HepG2 (cell line): ENCODE data around the gene TBC1D14. TPM values are rescaled to one million over a fixed set of nuclear protein-coding genes. Genes with fewer than 3 reads are reported as not detected.

Source experiments
- CCDC6 ChIP-seq: sonication (generic); formaldehyde crosslinking; IDR thresholded peaks from 2 replicates; pipeline ENCODE4 v1.8.1; 2022; ENCODE audit warnings: mild to moderate bottlenecking, missing genetic modification reagents, moderate library complexity
- ELF3 ChIP-seq: IDR thresholded peaks from 2 replicates; pipeline ENCODE4 v1.6.1; 2016; ENCODE audit warnings: missing genetic modification reagents, missing compliant biosample characterization
- FOXP4 ChIP-seq: sonication (generic); formaldehyde crosslinking; IDR thresholded peaks from 2 replicates; pipeline ENCODE4 v1.4.0; 2020; ENCODE audit warnings: missing genetic modification reagents
- GABPA ChIP-seq, 2 experiments: IDR thresholded peaks; 2 replicates each; pipeline ENCODE4 v1.6.1; 2011 to 2016; ENCODE audit warnings: low read depth in 2 of 2, low read length in 1 of 2, missing biosample characterization in 1 of 2, missing genetic modification characterization in 1 of 2
- HNRNPL ChIP-seq: fragments of 200-400 bp; formaldehyde crosslinking; IDR thresholded peaks from 2 replicates; pipeline ENCODE4 v1.6.1; 2017; ENCODE audit warnings: mild to moderate bottlenecking, low read depth, low read length
- KAT2B ChIP-seq: fragments of 150-350 bp; IDR thresholded peaks from 2 replicates; pipeline ENCODE4 v1.6.1; 2014; ENCODE audit warnings: low read depth, low read length, borderline replicate concordance
- MXD1 ChIP-seq: sonication (generic); formaldehyde crosslinking; IDR thresholded peaks from 2 replicates; pipeline ENCODE4 v1.4.0; 2020; ENCODE audit warnings: mild to moderate bottlenecking, missing genetic modification reagents
- NPAS2 ChIP-seq: sonication (generic); formaldehyde crosslinking; IDR thresholded peaks from 2 replicates; pipeline ENCODE4 v1.8.0; 2022; ENCODE audit warnings: mild to moderate bottlenecking, missing genetic modification reagents, borderline replicate concordance
- SMAD3 ChIP-seq: sonication (generic); formaldehyde crosslinking; IDR thresholded peaks from 2 replicates; pipeline ENCODE4 v1.4.0; 2020; ENCODE audit warnings: missing genetic modification reagents
- STAT5B ChIP-seq: sonication (generic); formaldehyde crosslinking; IDR thresholded peaks from 2 replicates; pipeline ENCODE4 v1.4.0; 2020; ENCODE audit warnings: missing genetic modification reagents
- TFE3 ChIP-seq: IDR thresholded peaks from 2 replicates; pipeline ENCODE4 v1.6.1; 2016
- ZBTB3 ChIP-seq: sonication (generic); formaldehyde crosslinking; IDR thresholded peaks from 2 replicates; pipeline ENCODE4 v1.4.0; 2020; ENCODE audit warnings: low read depth, mild to moderate bottlenecking, moderate library complexity, missing genetic modification reagents, borderline replicate concordance
- ZHX1 ChIP-seq: sonication (generic); formaldehyde crosslinking; IDR thresholded peaks from 2 replicates; pipeline ENCODE4 v1.8.1; 2022; ENCODE audit warnings: low read depth, mild to moderate bottlenecking, missing genetic modification reagents
- ZNF263 ChIP-seq: sonication (generic); formaldehyde crosslinking; IDR thresholded peaks from 2 replicates; pipeline ENCODE4 v1.4.0; 2020; ENCODE audit warnings: missing genetic modification reagents
- ZNF3 ChIP-seq: IDR thresholded peaks from 2 replicates; pipeline ENCODE4 v1.7.0; 2017; ENCODE audit warnings: inconsistent platforms
- ZNF383 ChIP-seq: sonication (generic); formaldehyde crosslinking; IDR thresholded peaks from 2 replicates; pipeline ENCODE4 v1.4.0; 2020; ENCODE audit warnings: missing genetic modification reagents, mild to moderate bottlenecking, borderline replicate concordance
- ZNF615 ChIP-seq: sonication (generic); formaldehyde crosslinking; IDR thresholded peaks from 2 replicates; pipeline ENCODE4 v1.5.0; 2020; ENCODE audit warnings: mild to moderate bottlenecking, missing genetic modification reagents, borderline replicate concordance
- ZNF691 ChIP-seq: sonication (generic); formaldehyde crosslinking; IDR thresholded peaks from 2 replicates; pipeline ENCODE4 v1.4.0; 2020; ENCODE audit warnings: missing genetic modification reagents, low read depth, mild to moderate bottlenecking, borderline replicate concordance
- ZNF772 ChIP-seq: sonication (generic); formaldehyde crosslinking; IDR thresholded peaks from 2 replicates; pipeline ENCODE4 v1.5.0; 2020; ENCODE audit warnings: mild to moderate bottlenecking, missing genetic modification reagents
- ZNF841 ChIP-seq: sonication (generic); formaldehyde crosslinking; IDR thresholded peaks from 2 replicates; pipeline ENCODE4 v1.8.1; 2023; ENCODE audit warnings: missing genetic modification reagents, borderline replicate concordance
- ZSCAN5A ChIP-seq: sonication (generic); formaldehyde crosslinking; IDR thresholded peaks from 2 replicates; pipeline ENCODE4 v1.8.0; 2022; ENCODE audit warnings: mild to moderate bottlenecking, missing genetic modification reagents, borderline replicate concordance
- ZZZ3 ChIP-seq: sonication (generic); formaldehyde crosslinking; IDR thresholded peaks from 2 replicates; pipeline ENCODE4 v1.4.0; 2020; ENCODE audit warnings: missing genetic modification reagents, mild to moderate bottlenecking, borderline replicate concordance
- polyA plus RNA-seq, 8 experiments: library from polyadenylated mRNA; depleted of rRNA in 3 of 8; stranded (reverse) in 7 of 8; unstranded in 1 of 8; fragments of >200 nt; fragmentation: Illumina TruSeq in 4 of 8; extraction: Trizol in 4 of 8; gene quantifications; 2 replicates each; pipeline versions ENCODE4 v1.2.1 to v1.2.3, GENCODE V29; 2011 to 2016; ENCODE audit warnings: low read depth in 4 of 8, missing spikeins in 1 of 8, mixed read lengths in 1 of 8; ENCODE audit not compliant: insufficient read depth in 1 of 8
- total RNA-seq, 5 experiments: library from RNA; depleted of rRNA; stranded (reverse); fragments of >200 nt; fragmentation: Illumina TruSeq; extraction: Trizol; gene quantifications; 2 replicates each; pipeline ENCODE4 v1.2.3, GENCODE V29; 2016; ENCODE audit warnings: low read depth in 1 of 5

The TBC1D14 gene
- total and polyA plus RNA-seq, 2 of the 13 experiments (the other 11 are each of a cell fraction or from before 2014, with no cell fraction given) = 29.5 to 46.5 TPM

- no peak for TF ChIP-seq ZZZ3 (CRISPR knock-in tag)
- no peak for TF ChIP-seq TFE3
- TF ChIP-seq ZNF3 = no peak
- TF ChIP-seq ZBTB3 = no peak
- TF ChIP-seq SMAD3 = 0 out of 2 replicates have a peak, but pooled peaks have one; percentile 43
- no peak for TF ChIP-seq STAT5B (CRISPR knock-in tag)
- no peak for TF ChIP-seq ZNF383
- TF ChIP-seq KAT2B = no peak
- TF ChIP-seq ZNF615 = no peak
- TF ChIP-seq MXD1 (CRISPR knock-in tag) = no peak
- TF ChIP-seq ZSCAN5A (CRISPR knock-in tag) = no peak
- peak; percentile 59; the same call in 1 of the 2 replicates for TF ChIP-seq ELF3
- TF ChIP-seq FOXP4 = peak; percentile 45; the same call in 1 of the 2 replicates
- no peak for TF ChIP-seq NPAS2 (CRISPR knock-in tag)
- TF ChIP-seq HNRNPL = no peak
- TF ChIP-seq CCDC6 = no peak
- no peak for TF ChIP-seq ZNF772 (CRISPR knock-in tag)
- TF ChIP-seq ZNF691 (CRISPR knock-in tag) = no peak
- no peak for TF ChIP-seq ZNF263 (CRISPR knock-in tag)
- no peak for TF ChIP-seq ZNF841 (CRISPR knock-in tag)
- no peak for TF ChIP-seq GABPA (IDR thresholded peaks at IDR 0.05; ENCODE audit: low read depth, low read length)
- no peak for TF ChIP-seq GABPA (CRISPR knock-in tag; IDR thresholded peaks at IDR 0.05; ENCODE audit: low read depth)
- TF ChIP-seq ZHX1 (CRISPR knock-in tag) = no peak
Measured at GRCh38 chr4:6957148-6957520, 47.5 kb downstream of the TBC1D14 start (continued).
